ENCODE results near the gene HMMR.
"Not testable (repeated sequence)": the region's sequence is repeated elsewhere in the genome, so short reads cannot be mapped to it uniquely, and the experiment has no call there.

GRCh38 chr5:163415673-163416072 is 44.8 kb upstream of the HMMR start:
- not testable (repeated sequence) for TF ChIP-seq POLR2A, CTCF (IDR thresholded peaks at IDR 0.05)

Data from sigmoid colon (tissue), 3 donors.